K562 (cell line): Measurements from ENCODE around the gene KISS1R. TPM values are rescaled to one million over a fixed set of nuclear protein-coding genes. Genes with fewer than 3 reads are reported as not detected.

Source experiments
- ATF1 ChIP-seq, 2 experiments: fragments of 450-650 bp in 1 of 2; IDR thresholded peaks; 2 replicates each; pipeline ENCODE4 v1.6.1; 2016; ENCODE audit warnings: missing compliant biosample characterization in 1 of 2, missing genetic modification characterization in 1 of 2
- CHD2 ChIP-seq: IDR thresholded peaks from 2 replicates; pipeline ENCODE4 v1.6.1; 2011; ENCODE audit warnings: low read depth, low read length
- FOSL1 ChIP-seq: fragments of 200-800 bp; sonication (Bioruptor generic); conservative IDR thresholded peaks from 2 replicates; pipeline ENCODE4 v1.6.1; 2016; ENCODE audit warnings: missing genetic modification characterization, missing compliant biosample characterization
- FOXA3 ChIP-seq, 2 experiments: fragments of 450-650 bp in 1 of 2; sonication (generic) in 1 of 2; formaldehyde crosslinking; IDR thresholded peaks in 1 of 2; conservative IDR thresholded peaks in 1 of 2; 2 replicates each; pipeline versions ENCODE4 v1.4.0 to v1.8.0; 2020 to 2022; ENCODE audit warnings: mild to moderate bottlenecking in 2 of 2, missing genetic modification reagents in 1 of 2
- FOXJ3 ChIP-seq: sonication (generic); formaldehyde crosslinking; IDR thresholded peaks from 2 replicates; pipeline ENCODE4 v1.4.0; 2020; ENCODE audit warnings: mild to moderate bottlenecking, missing genetic modification reagents
- FOXO4 ChIP-seq: fragments of 450-650 bp; formaldehyde crosslinking; IDR thresholded peaks from 2 replicates; pipeline ENCODE4 v1.4.0; 2020; ENCODE audit warnings: mild to moderate bottlenecking, moderate library complexity
- KDM4B ChIP-seq, 2 experiments: fragments of 450-650 bp in 1 of 2; sonication (generic) in 1 of 2; IDR thresholded peaks; 2 replicates each; pipeline ENCODE4 v1.6.1; 2016 to 2017; ENCODE audit warnings: borderline replicate concordance in 2 of 2, antibody characterized with exemption in 1 of 2, low read depth in 1 of 2, mild to moderate bottlenecking in 1 of 2
- L3MBTL2 ChIP-seq: fragments of 450-650 bp; IDR thresholded peaks from 2 replicates; pipeline ENCODE4 v1.6.1; 2016; ENCODE audit warnings: mild to moderate bottlenecking, moderate library complexity
- MCM7 ChIP-seq, 2 experiments: fragments of 450-650 bp; IDR thresholded peaks; 2 replicates each; pipeline ENCODE4 v1.6.1; 2016 to 2018
- MEF2D ChIP-seq: conservative IDR thresholded peaks from 2 replicates; pipeline ENCODE4 v1.6.1; 2016; ENCODE audit warnings: low read depth, missing genetic modification characterization, missing compliant biosample characterization
- NFATC3 ChIP-seq: fragments of 450-650 bp; IDR thresholded peaks from 2 replicates; pipeline ENCODE4 v1.6.1; 2017; ENCODE audit warnings: mild to moderate bottlenecking
- POLR2A ChIP-seq: fragments of 450-650 bp; conservative IDR thresholded peaks from 2 replicates; pipeline ENCODE4 v1.6.1; 2016
- RBFOX2 ChIP-seq: fragments of 200-400 bp; formaldehyde crosslinking; IDR thresholded peaks from 2 replicates; pipeline ENCODE4 v1.6.1; 2017; ENCODE audit warnings: low read depth, mild to moderate bottlenecking, low read length, moderate library complexity
- SAFB2 ChIP-seq: fragments of 200-400 bp; formaldehyde crosslinking; IDR thresholded peaks from 2 replicates; pipeline ENCODE4 v1.6.1; 2018; ENCODE audit warnings: borderline replicate concordance, low read length, low read depth, moderate library complexity; ENCODE audit not compliant: severe bottlenecking
- TBP ChIP-seq: optimal IDR thresholded peaks from 2 replicates; pipeline ENCODE3; 2011; ENCODE audit warnings: low read depth, low read length, improper control_type of control experiment
- ZBTB49 ChIP-seq: sonication (generic); formaldehyde crosslinking; IDR thresholded peaks from 2 replicates; pipeline ENCODE4 v1.8.0; 2022; ENCODE audit warnings: missing genetic modification reagents, mild to moderate bottlenecking, borderline replicate concordance
- ZNF655 ChIP-seq: fragments of 250-450 bp; sonication (Bioruptor Pico); IDR thresholded peaks from 2 replicates; pipeline ENCODE4 v1.5.0; 2021
- polyA plus RNA-seq, 8 experiments: library from polyadenylated mRNA; depleted of rRNA in 4 of 8; stranded (reverse) in 5 of 8; unstranded in 3 of 8; fragments of >200 nt; fragmentation: Nextera tagmentation in 2 of 8; fragmentation: Illumina TruSeq in 1 of 8; extraction: Ambion mirVana in 2 of 8; extraction: Trizol in 1 of 8; gene quantifications; 2 replicates each; pipeline versions ENCODE4 v1.2.1 to v1.2.3, GENCODE V29; 2011 to 2014; ENCODE audit warnings: inconsistent platforms in 1 of 8, missing spikeins in 1 of 8
- total RNA-seq, 7 experiments: library from RNA; depleted of rRNA in 6 of 7; stranded (reverse); fragments of >200 nt in 6 of 7; fragmentation: Illumina TruSeq in 2 of 7; extraction: Trizol in 2 of 7; gene quantifications; 2 replicates each; pipeline versions ENCODE4 v1.2.1 to v1.2.3, GENCODE V29; 2011 to 2021; ENCODE audit warnings: low replicate concordance in 1 of 7
- TF ChIP-seq, protein P1 (sequence below): fragments of 450-650 bp; IDR thresholded peaks from 2 replicates; pipeline ENCODE4 v1.6.1; 2016
- TF ChIP-seq, protein P2 (sequence below): sonication (generic); formaldehyde crosslinking; IDR thresholded peaks from 2 replicates; pipeline ENCODE4 v1.8.1; 2023; ENCODE audit warnings: mild to moderate bottlenecking, missing genetic modification reagents

The KISS1R gene
- total and polyA plus RNA-seq, 9 of the 15 experiments (the other 6 are each of a cell fraction or from before 2014, with no cell fraction given), result 0.37 to 39.4 (median 2.0) TPM

- TF ChIP-seq, protein P1, sequence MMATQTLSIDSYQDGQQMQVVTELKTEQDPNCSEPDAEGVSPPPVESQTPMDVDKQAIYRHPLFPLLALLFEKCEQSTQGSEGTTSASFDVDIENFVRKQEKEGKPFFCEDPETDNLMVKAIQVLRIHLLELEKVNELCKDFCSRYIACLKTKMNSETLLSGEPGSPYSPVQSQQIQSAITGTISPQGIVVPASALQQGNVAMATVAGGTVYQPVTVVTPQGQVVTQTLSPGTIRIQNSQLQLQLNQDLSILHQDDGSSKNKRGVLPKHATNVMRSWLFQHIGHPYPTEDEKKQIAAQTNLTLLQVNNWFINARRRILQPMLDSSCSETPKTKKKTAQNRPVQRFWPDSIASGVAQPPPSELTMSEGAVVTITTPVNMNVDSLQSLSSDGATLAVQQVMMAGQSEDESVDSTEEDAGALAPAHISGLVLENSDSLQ, result peak; percentile 38
- TF ChIP-seq, protein P2, sequence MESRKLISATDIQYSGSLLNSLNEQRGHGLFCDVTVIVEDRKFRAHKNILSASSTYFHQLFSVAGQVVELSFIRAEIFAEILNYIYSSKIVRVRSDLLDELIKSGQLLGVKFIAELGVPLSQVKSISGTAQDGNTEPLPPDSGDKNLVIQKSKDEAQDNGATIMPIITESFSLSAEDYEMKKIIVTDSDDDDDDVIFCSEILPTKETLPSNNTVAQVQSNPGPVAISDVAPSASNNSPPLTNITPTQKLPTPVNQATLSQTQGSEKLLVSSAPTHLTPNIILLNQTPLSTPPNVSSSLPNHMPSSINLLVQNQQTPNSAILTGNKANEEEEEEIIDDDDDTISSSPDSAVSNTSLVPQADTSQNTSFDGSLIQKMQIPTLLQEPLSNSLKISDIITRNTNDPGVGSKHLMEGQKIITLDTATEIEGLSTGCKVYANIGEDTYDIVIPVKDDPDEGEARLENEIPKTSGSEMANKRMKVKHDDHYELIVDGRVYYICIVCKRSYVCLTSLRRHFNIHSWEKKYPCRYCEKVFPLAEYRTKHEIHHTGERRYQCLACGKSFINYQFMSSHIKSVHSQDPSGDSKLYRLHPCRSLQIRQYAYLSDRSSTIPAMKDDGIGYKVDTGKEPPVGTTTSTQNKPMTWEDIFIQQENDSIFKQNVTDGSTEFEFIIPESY, result peak; percentile 96
- TF ChIP-seq MCM7 (IDR thresholded peaks at IDR 0.05) (no peak), L3MBTL2 (peak; percentile 66; the same call in 1 of the 2 replicates), FOXJ3 (CRISPR knock-in tag) (no peak), FOSL1 (tag) (no peak), TBP (no peak), FOXO4 (CRISPR knock-in tag) (0 out of 2 replicates have a peak, but pooled peaks have one; percentile 39), MEF2D (tag) (no peak), FOXA3 (CRISPR knock-in tag; conservative IDR thresholded peaks at IDR 0.05 in 1 of 2, IDR thresholded peaks at IDR 0.05 in 1 of 2) (no peak), SAFB2 (no peak), NFATC3 (no peak), RBFOX2 (peak; percentile 55), ATF1 (CRISPR knock-in tag; IDR thresholded peaks at IDR 0.05) (no peak), ATF1 (tag; IDR thresholded peaks at IDR 0.05) (no peak), CHD2 (0 out of 2 replicates have a peak, but pooled peaks have one; percentile 19), ZBTB49 (CRISPR knock-in tag) (no peak), POLR2A (peak; percentile 18; the same call in 1 of the 2 replicates), KDM4B (IDR thresholded peaks at IDR 0.05; ENCODE audit: borderline replicate concordance in 2 of 2, low read depth in 1 of 2) (no peak), ZNF655 (CRISPR knock-in tag) (no peak)
These were observed 16.6 kb upstream of the KISS1R start (continued) for GRCh38 chr19:900302-901111.
